GM21390 (cell line): ENCODE results near the gene TYW1.
"Not testable (repeated sequence)": the region's sequence is repeated elsewhere in the genome, so short reads cannot be mapped to it uniquely, and the experiment has no call there.

Experiments
- ATAC-seq: cut with Tn5 transposase; IDR thresholded peaks from one replicate; pipeline ENCODE4 v1.9.1; 2021; ENCODE audit not compliant: unreplicated experiment

The TYW1 gene

GRCh38 chr7:67185660-67186129 is 189.1 kb downstream of the TYW1 start:
- peak; percentile 94 for ATAC-seq

DNA sequence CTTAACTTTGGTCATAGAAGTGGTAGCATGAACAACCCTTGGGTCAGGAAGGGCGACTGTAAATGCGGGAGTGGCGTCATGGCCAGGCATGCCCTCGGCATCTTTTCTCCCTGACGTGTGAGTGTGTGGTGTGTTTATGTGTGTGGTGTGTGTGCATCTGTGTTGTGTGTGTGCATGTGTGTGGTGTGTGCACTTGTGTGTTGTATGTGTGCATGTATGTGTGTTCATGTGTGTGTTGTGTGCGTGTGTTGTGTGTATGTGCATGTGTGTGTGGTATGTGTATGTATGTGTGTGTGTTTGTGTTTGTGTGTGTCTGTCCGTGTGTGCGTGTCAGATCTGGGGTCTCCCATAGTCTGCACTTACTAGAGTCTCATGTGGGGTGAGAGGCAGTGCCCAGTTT is 192.5 kb downstream of the TYW1 start:
- ATAC-seq = not testable (repeated sequence)

DNA sequence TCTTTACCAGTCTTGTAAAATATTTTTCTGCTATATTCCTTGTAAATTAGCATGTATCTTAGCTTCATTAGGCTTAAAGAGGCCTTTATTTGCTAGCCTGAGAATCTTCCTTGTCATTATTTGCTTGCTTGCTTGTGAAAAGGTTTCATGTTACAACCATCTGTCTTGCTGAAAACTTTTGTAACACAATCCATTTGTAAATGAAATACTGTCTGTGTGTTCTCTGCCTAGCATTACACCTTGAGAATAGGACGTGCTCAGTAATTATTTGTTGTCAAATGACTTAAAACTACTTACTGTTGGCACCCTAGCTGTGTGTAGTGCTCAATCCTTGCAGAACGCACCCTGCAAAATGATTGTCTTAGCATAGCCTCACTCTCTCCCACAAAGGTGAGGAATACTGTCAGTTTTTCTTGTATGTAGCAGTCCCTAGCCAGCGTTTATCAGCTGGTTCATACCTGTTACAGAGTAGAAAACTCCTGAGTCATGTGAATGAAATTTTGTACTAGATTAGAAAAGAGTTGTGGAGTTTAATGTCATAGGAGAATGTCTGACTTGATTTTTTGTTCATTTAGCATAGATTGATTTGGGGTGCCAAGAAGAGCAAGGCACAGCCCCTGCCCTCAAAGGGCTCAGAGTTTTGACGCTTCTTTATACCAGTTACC is 193.3 kb downstream of the TYW1 start:
- not testable (repeated sequence) for ATAC-seq

DNA sequence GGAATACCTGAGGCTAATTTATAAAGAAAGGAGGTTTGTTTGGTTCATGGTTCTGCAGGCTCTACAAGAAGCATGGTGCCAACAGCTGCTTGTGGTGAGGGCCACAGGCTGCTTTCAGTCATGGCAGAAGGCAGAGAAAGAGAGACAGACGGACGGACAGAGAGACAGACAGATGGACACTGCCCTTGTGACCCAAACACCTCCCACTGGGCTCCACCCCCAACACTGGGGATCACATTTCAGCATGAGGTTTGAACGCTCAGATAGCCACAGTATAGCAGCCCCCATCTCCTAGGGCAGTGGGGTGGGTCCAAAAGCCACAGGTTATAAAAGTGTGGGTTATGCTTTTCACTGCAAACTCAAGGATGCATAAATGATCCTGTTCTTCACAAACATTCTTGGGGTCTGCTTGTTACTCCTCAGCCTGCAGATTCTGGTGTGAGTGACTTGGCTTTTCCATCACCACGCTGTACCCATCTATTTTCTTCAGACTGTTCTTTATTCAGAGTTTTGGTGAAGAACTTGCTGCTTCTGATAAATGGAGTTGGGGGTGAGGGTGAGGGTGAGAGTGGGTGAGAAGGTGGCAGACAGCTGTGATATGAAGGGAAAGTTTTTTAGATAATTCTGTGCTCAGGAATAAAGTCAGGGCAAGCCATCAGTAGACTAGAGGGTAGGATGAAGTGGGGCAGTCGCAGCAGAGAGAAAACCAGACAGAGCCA is 194.5 kb downstream of the TYW1 start:
- ATAC-seq = not testable (repeated sequence)

- not testable (repeated sequence) for ATAC-seq
Measured at GRCh38 chr7:67192123-67192702, 195.6 kb downstream of the TYW1 start.

DNA sequence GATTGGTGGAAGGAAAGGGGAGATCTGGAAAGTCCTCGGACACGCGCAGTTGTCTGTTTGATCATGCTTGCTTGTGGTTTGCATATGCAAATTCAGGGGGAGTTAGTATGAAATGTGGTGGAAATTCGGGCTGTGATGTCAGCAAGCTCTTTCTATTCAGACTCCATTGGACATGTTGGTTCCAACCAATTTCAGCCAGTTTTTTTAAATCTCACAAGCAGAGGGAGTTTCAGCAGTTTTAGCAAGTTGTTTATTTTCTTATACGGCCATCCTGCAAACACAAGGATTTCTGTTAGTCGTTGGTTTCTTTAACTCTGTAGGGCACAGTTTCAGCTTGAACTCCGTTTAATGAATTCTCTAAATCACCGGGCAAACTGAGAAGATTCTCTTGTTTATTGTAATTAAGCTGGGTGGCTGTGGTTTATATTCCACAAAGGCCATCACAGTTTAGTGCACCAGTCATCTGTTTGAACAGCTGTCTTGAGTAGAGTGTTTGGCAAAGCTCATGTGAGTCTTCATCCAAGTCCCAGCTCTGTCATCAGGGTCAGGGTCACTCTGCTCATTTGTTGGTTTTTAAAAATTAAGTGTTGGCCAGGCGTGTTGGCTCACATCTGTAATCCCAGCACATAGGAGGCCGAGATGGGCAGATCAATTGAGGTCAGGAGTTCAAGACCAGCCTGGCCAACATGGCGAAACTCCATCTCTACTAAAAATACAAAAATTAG is 196.4 kb downstream of the TYW1 start:
- ATAC-seq = not testable (repeated sequence)

- not testable (repeated sequence) for ATAC-seq
Measured at GRCh38 chr7:67196176-67196575, 199.5 kb downstream of the TYW1 start.

DNA sequence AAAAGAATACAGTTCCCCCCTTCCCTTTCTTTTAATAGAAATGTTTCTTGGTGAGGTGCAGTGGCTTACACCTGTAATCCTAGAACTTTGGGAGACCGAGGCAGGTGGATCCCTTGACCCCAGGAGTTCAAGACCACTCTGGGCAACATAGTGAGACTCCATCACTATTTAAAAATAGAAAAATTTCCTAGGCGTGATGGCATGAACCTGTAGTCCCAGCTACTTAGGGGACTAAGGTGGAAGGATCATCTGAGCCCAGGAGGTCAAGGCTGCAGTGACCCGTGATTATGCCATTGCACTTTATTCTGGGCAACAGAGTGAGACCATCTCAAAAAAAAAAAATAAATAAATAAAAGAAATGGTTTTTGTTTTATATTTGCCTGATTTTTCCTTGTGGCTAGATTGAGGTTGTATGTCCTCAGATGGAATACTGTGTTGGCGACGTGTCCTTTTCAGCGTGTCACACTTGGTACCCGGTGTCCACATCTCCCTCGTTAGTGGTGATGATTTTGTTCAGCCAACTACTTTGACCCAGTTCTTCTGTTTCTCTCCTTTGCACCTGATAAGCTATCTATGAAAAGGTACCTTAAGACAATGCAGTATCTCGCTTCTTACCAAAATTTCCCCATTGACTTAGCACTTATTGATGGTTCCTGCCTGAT is 202.4 kb downstream of the TYW1 start:
- ATAC-seq = not testable (repeated sequence)

DNA sequence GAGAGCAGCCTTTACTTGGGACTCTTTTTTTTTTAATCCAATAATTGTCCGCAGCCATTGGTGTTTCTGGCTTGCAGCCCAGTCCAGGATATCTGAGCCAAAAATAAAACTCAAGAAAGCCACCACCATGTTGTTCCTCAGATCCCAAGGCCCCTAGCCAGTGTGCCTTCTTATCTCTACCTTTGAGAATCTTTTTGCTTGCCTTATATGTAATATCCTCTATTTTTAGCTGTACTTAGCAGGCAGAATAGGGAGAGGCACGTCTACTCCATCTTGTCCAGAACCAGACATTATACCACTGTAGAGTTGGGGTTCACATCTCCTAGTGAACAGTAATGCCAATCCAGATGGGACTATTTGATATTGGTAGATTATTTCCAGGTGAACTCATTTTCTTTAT is 209.1 kb downstream of the TYW1 start:
- not testable (repeated sequence) for ATAC-seq

- ATAC-seq = no peak
Measured at GRCh38 chr7:67206452-67206851, 209.8 kb downstream of the TYW1 start.

- not testable (repeated sequence) for ATAC-seq
Measured at GRCh38 chr7:67208656-67209055, 212.0 kb downstream of the TYW1 start.

DNA sequence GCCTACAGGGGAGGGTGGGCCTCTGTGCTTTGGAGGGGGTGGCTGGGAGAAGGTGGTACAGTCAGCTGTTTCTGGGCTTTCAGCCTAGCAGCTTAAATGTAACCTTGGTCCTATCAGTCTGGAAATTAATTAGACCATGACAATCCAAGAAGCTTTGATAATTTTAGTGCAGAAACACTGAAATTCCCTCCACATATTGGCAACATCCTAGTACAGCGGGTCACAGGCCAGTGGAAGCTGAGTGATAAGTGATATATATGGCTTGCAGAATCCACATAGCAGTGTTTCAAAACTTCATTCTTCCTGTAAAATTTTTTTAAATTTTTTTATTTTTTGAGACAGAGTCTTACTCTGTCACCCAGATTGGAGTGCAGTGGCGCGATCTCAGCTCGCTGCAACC is 212.6 kb downstream of the TYW1 start:
- no peak for ATAC-seq

DNA sequence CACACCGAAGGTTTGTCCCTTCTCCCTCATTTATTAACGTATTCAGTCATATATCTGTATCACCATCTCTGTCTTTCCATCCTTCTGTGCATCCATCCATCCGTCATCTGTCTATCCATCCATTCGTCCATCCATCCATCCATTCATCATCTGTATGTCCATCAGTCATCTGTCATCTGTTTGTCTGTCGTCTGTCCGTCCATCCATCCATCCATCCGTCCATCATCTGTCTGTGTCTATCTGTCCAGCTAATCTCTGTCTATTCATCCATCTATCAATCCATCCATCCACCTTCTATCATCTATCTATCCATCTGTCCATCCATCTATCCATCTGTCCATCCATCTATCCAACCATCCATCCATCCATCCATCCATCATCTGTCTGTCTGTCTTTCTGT is 213.9 kb downstream of the TYW1 start:
- ATAC-seq = no peak

- ATAC-seq = not testable (repeated sequence)
Measured at GRCh38 chr7:67211650-67212330, 215.2 kb downstream of the TYW1 start.

DNA sequence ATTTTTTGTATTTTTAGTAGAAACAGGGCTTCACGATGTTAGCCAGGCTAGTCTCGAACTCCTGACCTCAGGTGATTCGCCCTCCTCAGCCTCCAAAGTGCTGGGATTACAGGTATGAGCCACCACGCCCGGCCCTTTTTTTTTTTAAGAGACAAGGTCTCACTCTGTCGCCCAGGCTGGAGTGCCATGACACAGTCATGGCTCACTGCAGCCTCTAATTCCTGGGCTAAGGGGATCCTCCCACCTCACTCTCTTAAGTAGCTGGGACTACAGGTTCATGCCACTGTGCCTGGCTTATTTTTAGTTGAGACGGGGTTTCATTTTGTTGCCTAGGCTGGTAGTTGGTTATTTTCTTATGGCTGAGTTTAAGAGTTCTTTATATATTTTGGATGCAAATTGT is 216.4 kb downstream of the TYW1 start:
- ATAC-seq = not testable (repeated sequence)

- not testable (repeated sequence) for ATAC-seq
Measured at GRCh38 chr7:67223551-67223950, 226.9 kb downstream of the TYW1 start.

DNA sequence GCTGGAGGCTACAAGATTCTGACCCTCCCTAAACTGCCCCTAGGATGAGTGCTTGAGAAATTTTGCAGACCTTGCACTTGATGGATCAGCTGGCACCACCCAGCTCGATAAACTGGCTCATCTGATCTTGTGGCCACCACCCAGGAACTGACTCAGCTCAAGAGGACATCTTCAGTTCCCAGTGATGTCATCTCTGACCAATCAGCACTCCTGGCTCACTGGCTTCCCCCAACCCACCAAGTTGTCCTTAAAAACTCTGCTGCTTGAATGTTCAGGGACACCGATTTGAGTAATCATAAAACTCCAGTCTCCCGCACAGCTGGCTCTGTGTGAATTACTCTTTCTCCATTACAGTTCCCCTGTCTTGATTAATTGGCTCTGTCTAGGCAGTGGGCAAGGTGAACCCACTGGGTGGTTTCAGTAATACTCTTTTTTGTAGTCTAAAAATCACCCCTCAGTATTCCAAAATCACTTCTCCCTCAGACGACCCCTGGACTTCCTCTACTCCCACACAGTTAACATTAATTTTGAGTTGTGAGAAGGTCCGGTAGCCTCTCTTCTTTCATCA is 229.8 kb downstream of the TYW1 start:
- not testable (repeated sequence) for ATAC-seq

DNA sequence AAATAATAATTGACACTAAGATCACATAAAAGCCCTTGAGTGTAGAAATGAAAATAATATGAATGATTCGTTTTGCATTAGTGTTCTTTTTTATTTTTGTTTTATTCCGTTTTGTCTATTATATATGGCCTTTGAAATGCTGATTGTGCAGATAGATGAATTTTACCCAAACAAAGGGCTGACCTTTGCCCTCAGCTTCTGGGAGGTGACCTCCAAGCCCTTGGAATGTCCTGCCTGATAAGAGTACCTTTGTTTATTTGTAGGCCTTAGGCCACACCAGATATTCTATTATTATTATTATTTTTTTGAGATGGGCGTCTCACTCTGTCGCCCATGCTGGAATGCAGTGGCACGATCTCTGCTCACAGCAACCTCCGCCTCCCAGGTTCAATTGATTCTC is 230.3 kb downstream of the TYW1 start:
- ATAC-seq = not testable (repeated sequence)

GRCh38 chr7:67229018-67229417 is 232.4 kb downstream of the TYW1 start:
- not testable (repeated sequence) for ATAC-seq

DNA sequence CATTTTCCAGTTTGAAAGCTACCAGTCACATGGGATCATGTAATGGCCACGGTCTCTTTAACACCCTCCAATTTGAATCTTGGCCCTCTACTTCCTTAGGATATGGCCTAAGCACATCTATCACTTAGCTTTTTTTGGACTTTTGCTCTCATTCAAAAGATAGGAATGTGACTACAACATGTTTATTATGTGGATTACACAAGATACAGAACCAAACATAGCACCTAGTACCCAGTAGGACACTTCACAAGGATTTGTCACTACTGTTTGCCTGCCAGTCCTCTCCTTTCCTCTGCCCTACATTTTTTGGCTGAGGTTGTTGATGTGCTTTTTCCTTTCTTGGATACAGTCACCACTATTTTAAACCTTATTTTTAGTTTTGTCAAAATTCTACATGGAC is 233.4 kb downstream of the TYW1 start:
- not testable (repeated sequence) for ATAC-seq
